GDM1 (cell line): Measurements from ENCODE around the gene GFRA1.

Experiments
- DNase-seq: peaks from one replicate; lab custom pipeline; 2025; lab: John Stamatoyannopoulos, UW

Gene GFRA1

DNA sequence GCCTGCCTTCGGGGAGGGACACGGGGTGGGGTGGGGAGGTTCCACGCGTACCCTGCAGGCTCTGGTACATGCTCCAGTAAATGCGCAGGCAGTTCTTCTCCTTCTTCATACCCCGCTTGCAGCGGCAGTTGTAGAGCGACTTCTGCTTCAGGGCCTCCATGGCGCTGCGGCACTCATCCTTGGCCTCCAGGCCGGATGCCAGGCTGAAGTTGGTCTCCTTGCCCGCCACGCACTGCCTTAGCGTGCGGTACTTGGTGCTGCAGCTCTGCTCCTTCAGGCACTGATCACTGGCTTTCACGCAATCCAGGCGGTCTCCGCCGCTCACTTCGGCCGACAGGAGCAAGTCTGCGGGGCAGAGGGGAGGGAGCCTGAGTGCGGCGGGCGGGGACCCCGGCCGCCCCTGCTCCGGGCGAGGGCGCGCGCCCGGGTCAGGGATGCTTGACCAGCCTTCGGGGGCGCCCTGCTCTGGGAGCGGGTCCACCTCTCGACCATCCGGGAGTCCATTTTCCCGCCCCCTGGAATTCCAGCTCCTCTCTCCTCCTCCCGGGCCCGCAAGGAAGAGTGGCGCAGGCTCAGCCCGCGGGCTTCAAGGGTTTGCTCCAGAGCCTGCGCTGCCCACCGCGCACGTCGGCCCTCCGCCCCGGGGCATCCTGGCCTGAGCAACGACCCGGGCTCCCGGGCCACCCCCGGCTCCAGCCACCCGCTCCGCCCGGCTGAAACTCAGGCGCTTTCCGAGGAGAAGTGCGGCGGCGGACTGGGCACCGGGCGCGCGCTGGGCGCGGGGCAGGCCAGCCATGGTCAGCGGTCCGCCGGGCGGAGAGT lies 2.0 kb downstream of the GFRA1 start:
- no peak for DNase-seq

DNA sequence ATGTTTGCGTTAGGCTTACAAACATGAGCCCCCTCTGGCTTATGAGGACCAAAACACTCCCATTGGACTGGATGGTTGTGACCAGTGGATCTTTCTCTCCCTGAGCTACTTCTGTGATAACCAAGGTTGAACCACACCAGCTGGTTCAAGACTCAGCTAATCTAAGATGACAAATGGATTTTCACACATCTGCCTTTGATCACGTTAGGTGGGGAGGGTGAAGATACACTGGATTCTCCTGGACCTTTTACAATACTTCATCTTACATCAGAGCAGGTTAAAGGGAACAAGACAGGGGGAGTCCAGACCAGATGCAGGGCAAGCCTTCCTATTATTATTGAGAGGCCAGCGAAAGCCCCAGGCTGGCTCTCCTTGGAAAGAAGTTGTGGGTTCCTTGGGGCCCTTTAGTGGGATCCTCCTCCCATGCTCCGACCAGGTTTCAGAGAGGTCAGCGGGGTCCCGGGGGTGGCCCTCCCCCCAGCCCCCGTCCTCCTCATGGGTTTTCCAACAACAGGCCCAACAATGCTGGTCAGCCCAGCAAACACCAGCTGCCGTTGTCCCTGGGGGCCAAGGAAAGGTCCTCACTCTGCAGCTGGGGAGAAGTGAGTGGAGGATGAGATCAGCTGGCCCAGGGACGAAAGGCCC lies 2.8 kb downstream of the GFRA1 start:
- DNase-seq: no peak

DNA sequence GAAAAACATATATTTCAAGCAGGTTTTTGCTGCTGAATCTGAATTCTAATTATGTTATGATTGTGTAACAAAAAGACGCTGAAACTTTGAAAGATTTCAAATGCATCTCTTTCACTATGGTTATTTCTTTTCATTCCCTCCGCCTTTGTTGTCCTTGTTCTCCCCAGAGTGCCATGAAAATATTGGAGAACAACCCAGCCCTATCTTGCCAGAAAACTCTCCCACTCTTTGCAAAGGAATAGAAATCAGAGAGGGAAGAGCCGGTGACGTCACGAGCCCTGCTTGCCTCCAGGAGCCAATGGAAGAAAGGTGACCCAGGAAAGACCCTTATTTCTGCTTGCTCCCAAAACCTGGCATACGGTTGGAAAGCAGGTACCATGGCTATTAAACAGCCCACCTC lies 3.4 kb downstream of the GFRA1 start:
- no peak for DNase-seq

DNA sequence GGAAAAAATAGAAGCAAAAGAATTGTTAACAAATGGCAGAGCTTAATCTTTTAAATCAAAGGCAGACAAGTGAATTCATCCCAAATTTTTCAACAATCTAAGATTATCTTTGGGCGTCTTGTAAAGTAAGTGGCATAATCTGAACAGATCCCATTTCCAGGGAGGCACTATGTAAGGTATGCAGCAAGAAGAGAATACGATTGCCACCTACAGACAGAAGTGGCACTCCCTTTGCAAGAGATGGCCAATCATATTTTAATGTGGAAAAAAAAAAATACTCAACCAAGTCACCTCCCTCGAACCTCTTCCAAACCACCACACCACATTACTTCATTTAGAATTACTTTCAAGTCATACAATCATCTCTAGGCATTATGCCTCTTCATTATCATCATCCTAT lies 4.0 kb downstream of the GFRA1 start:
- no peak for DNase-seq

DNA sequence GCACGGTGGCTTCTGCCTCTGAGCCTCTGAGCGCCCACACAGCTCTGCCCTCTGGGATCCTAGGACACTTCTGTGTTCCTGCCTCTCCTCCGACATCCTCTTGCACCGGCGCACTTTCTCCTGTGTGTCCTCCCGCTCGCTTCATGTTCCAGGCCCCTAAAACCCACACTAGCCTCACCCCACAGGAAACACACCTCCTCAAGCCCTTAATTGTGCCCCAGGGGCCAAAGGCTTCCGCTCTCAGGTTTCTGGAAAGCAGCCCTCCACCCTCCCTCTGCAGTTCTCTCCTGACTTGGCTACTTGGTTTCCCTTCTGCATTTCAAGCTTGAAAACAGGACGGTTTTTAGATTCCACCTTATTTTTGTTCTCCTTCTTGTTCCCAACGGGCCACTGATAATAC lies 7.3 kb downstream of the GFRA1 start:
- no peak for DNase-seq

DNA sequence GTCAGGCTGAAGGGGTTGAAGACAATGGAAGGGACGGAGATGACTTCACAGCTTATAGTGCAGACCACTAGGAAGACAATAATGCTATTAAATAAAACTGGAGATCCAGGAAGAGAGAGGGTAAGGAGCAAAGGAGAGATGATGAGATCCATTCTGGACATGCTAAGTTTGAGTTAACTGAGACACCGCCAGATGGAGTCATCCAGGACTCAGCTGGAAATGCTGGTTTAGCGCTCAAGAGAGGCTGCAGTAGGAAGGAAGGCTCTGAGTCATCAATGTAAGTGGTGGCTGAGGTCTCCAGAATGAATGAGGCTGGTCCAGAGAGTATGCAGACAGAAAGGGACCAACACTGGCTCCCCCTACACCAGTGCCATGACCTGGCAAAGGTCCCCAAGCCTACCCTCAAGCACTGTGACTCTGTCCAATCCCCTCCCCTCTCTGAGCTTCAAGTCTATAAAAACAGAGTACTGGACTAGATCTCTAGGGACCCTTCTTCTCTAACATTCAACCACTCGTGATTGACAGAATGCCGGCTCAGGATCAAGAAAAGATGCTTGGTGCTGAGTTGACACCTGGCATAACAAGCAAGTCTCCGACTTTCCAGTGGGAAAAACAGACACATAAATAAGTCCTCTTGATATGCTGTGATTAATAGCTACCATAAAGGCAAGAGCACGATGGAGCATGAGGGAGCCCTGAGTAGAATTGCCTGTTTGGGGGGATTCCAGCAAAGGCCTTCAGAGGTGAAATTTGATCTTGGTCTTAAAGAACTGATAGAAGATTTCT lies 8.9 kb downstream of the GFRA1 start:
- no peak for DNase-seq

DNA sequence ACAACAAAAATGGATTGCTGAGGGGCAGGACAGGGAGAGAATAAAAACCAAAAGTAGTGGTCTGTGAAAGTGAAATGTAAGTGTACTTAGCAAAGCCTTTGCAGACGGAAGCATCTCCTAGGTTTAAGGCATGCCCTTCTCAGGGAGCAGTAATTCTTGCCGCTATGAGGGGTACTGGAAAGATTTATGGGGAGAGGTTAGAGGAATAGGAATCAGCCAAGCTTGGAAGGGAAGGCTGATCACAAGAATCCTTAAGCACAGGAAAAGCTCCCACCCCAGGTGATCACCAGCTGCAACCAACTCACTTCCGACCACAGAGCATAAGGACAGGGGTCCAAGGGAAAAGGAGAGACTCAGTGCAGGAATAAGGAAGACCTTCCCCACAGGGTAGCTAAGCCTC lies 10.3 kb downstream of the GFRA1 start:
- DNase-seq: no peak

DNA sequence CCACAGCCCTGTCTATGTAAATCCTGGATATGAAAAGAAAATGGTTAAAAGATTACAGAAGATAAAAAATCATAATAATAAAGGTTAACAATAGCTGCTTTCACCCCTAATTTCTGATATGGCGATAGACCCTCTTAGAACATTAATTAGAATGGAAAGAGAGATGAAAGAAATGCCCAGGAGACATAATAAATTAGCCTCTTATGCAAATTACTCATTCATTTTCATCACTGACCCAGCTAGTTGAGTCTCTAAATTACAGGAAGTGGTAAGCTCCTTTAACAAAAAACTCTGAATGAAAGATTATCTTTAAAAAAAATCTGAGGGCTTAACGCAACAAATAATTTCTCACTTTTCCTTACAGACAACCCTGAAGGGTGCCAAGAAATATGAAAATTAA lies 12.4 kb downstream of the GFRA1 start:
- DNase-seq: no peak

DNA sequence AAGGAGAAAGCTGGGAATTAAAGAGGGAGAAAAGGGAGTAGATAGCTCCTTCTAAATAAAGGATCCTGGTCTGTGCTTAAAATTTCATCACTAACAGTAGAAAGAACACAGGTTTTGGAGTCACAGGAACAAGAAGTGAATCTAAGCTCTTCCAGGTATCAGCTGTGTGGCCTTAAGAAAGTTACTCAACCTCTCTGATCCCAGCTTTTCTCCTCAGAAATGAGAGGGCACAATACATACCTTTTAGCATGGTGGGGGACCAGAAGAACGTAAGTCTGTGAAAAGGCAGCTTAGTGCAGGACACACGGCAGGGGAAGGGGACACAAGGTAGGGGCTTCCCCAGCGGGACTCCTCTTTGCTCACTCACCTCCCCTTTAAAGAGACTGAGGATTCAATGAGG lies 13.4 kb downstream of the GFRA1 start:
- no peak for DNase-seq

DNA sequence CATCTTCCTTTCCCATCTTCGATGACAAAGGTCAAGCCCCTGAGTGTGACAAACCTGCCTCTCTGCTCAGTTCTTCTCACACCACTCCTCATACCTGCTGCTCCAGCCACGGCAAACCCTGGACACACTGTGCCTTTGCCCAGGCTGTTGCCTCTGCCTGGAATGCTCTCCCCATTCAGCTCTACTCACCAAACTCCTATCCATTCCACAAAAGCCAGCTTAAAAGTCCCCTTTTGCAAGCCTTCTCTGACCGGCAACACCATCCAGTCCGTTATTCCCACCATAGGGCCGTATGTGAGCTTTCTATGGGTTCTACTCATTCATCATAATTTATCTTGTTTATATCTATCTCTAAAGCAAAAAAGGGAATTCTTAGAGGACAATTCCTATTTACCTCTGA lies 15.2 kb downstream of the GFRA1 start:
- no peak for DNase-seq

DNA sequence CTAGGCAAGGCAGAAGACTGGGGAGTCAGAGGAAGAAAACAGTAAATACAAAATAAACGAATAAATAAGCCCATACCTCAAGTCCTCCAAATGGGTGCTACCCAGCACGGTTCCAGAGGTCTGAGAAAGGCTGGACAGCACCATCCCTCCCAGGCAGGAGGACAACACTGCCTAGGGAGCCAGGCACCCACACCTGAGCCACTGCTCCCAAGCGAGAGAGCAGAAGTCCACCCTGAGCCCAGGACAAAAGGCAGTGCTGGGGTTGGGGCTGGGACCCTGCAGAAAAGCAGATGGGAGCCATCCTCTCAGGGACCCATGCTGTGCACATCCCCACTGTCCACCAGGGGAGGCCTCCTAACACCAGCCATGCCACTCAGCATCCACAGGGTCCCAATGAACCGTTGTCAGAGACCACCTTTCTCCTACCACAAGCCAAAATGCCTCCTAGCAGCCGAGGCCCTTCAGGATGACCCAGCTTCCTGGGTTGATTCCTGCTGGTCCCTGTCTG lies 16.2 kb downstream of the GFRA1 start:
- DNase-seq: no peak

DNA sequence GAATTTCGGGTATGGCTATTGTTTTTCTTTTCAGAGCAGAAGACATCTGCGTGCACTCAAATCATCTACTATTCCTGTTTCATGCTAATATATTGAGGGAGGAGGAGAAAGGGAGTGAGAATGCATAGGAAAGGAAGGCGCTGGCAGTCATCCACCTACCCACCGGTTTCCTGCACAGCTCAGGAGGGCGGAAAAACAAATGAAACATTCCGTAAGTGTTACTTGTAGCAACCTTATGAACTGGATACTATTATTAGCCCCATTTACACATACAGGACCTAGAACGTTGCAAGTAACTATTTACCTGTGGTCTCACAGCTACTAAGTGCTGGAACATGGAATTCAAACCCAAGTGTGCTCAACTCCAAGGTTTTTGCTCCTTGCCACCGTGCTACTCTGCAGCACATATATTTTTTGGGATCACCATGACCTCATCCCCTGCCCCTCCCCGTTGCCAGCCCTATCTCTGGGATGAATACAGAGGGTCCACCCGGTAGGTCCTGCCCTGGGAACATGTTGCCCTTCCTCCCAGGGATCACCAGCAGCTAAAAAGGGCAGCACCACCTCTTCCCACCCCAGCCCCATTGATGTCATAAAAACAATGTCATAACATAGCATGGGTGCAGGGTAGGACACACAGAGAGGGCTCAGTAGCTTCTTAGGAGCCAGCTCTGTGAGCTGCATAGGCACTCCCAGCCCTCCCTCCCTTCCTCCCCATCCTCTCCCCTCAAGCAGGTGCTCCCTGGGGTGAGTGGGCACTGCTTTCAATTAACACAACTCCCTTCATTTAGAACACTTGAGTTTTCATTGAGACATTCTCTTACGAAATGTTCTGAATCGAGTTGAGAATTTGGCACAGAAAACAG lies 16.9 kb downstream of the GFRA1 start:
- no peak for DNase-seq

DNA sequence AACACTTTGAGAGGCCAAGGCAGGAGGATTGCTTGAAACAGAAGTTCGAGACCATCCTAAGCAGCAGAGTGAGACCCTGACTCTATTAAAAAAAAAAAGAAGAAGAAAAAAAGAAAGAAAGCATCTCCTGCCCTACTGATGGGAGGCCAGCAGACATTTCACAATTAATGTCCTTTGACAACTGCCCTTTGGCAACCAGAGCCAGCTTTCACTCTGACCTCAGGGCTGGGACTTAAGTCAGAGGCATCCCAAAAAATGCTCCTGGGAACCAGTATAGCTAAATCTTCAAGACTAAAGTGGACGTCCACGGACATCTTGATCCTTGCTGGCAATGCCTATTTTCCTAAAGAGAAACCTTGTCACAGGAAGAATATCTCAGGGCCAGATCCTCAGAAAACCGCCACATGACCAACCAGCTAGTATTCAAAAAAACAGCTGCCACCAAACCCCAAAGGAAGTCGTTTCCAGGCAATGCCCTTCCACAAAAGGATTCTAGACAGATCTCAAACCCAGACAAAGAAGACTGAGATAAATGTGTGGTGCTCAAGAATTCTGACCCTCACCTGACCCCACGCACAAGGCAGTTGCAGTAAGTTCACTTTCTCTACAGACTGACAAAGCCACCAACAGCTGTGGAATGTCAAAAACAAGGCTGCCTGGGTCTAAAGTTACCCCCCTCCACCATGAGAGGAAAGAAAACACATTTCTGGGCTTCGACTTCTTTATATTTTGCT lies 18.4 kb downstream of the GFRA1 start:
- no peak for DNase-seq

DNA sequence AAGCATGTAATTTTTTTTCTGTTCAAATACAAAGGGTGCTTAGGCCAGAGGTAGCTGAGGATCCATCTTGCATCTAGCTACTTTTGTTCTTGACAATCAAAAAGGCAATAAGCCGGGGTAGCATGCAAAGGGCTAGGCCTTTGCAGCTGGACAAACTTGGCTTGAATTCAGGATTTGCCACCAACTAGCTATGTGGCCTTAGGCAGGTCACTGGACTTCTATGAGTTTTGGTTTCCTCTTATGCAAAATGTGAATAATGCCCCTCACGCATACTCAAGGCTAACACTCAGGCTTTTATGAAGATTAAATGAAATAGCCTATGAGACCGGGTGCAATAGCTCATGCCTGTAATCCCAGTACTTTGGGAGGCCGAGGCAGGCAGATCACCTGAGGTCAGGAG lies 19.3 kb downstream of the GFRA1 start:
- DNase-seq: no peak

DNA sequence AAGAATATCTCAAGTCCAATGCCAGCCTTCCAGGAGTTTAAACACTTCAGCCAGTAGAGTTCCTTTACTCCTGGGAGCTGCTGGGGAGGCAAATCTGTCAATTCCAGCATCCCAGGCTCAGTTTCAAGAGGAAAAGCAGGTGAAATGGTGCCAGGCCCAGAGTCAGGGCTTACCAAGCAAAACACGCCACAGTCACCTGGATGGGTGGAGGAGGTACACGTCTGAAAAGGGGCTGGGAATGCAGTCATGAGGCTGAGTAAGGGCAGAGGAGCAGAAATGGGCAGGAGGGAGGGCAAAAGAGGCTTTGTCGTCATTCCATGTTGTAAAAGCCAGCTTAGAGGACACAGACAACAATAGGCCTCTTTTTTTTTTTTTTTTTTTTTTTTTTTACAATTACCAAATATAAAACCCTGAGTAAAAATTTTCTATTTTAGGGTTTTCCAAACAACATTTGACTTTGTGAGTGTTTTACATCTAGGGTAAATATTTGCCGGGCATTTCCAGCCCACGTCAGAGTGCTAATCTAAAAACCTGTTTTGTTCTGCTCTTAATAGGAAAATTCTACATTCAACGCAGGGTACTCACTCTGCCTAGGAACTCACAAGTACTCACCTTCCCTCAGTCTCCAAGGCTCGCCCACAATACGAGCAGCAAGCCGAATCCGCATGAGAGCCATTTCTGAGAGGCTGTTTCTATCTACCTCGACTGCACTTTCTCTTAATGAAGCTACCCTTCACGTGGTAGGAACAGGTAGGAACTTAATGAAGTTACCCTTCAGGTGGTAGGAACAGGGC lies 21.2 kb downstream of the GFRA1 start:
- DNase-seq: no peak

DNA sequence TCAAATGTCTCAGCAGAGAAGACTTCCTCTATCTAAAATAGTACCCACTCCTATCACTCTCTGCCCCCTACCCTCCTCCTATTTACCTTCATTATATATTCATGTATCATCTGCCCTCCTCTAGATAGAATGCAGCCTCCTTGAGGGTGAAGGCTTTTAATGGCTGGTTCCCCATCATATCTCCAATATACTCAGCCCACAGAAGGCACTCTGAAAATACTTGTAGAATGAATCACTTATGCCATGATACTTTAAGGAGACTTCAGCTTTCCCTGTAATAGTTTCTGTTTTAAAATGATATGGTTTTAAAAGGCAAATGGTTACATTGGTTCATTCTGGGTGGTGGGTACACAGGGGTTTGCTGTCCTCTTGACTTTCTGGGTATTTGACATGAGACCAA lies 25.3 kb downstream of the GFRA1 start:
- DNase-seq: no peak

DNA sequence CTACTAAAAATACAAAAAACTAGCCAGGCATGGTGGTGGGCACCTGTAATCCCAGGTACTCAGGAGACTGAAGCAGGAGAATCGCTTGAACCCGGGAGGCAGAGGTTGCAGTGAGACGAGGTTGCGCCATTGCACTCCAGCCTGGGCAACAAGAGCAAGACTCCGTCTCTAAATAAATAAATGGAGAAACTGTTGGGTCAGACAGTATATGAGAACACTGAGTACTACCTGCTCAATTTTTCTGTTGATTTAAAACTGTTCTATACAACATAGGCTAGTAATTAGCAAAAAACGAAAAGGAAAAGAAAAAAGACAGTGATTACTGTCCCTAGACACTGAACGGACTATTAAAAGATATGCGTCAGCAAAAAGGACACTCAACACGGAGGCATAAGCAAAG lies 26.7 kb downstream of the GFRA1 start:
- DNase-seq: no peak

DNA sequence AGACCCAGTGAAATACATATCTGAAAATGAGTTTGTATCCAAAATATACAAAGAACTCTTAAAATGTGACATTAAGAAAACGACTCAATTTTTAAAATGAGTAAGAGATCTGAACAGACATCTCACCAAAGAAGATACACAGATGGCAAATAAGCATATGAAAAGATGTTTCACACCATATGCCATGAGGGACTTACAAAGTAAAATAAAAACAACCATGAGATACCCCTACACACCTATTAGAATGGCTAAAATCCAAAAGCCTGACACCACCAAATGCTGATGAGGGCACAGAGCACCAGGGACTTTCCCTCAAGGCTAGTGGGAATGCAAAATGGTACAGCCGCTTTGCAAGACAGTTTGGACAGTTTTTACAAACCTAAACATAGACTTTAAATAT lies 27.9 kb downstream of the GFRA1 start:
- no peak for DNase-seq

DNA sequence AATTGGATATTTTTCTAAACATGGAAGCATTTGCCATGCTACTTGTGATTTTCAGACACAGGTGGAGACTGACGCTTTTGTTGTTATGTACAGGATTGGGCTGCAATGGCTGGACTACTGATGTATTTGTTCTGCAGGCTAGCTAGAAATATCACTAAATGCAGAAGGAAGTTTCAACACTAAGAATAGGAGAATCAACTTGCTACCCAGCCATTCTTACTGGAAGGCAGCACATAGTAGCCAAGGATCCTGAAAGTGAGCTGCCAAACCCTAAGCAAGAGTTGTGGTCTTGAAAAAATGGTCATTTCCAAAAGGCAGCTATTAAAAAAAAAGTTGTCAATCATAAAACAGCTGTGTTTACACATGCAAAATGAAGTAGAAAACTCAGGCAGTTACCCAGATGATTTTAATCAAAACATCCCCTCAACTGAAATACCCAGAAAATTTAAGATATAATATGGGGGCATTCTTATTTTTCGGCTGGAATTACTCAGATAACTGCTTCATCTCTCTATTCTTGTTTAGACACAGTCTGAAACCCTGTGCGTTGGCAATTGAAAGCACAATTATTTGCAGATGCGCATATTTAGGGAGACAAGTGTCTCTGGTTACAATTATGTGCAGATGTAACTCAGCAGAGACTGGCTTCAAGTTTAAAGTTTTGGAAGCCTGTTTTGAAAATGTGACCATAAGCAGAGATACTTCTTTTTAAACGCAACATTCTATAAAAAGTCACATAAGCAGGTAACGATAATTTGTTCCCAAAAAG lies 31.2 kb downstream of the GFRA1 start:
- no peak for DNase-seq

DNA sequence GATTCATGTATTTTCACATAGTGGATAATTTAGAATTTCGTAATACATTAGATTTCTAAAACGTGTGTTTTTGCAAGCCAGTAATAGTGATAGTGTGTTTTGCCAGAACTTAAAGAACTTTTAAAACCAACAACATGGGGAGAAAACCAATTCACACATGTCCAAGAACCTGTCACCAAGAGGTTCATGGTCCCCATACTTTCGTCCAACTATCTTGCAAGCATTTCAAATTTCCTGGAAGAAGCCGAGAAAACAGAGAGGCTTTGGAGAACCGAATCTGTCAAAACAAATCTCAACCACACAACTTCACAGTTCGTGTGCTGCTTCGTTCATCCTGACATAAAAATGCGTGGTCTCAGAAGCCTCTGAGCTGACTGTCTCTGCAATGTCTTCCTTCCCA lies 31.9 kb downstream of the GFRA1 start:
- DNase-seq: no peak
